Pancreas (tissue), 10 donors: ENCODE results near the gene EID3. TPM values are rescaled to one million over a fixed set of nuclear protein-coding genes. Genes with fewer than 3 reads are reported as not detected.

ENCODE experiments used
- ATAC-seq, 4 donors: fragments of 200-7000 bp; cut with Tn5 transposase; one replicate each; pipeline versions ENCODE4 v1.8.0 to v1.9.1; 2020; ENCODE audit warnings: mild to moderate bottlenecking in 4 of 4, moderate library complexity in 4 of 4
- DNase-seq, 6 donors: peaks; one replicate each; pipeline ENCODE4 v3.0.0-alpha.2; 2020
- FAIRE-seq: peaks from 2 replicates; lab custom pipeline; 2012; peaks lifted over from hg19 to GRCh38; lab: Jason Lieb, UNC
- H3K27ac ChIP-seq, 4 donors: fragments of 200-600 bp; sonication (generic); 1 replicate in 3 of 4; 2 replicates in 1 of 4; pipeline versions ENCODE4 v1.5.0 to v1.8.0; 2020
- H3K27me3 ChIP-seq, 4 donors: fragments of 200-600 bp; one replicate each; pipeline ENCODE4 v1.8.0; 2021
- H3K36me3 ChIP-seq, 3 donors: fragments of 200-600 bp; sonication (generic) in 1 of 3; one replicate each; pipeline versions ENCODE4 v1.5.0 to v1.8.0; 2020 to 2021
- H3K4me1 ChIP-seq, 3 donors: fragments of 200-600 bp; one replicate each; pipeline ENCODE4 v1.8.0; 2021
- H3K4me3 ChIP-seq, 4 donors: fragments of 200-600 bp; sonication (generic) in 2 of 4; one replicate each; pipeline versions ENCODE4 v1.5.0 to v1.8.0; 2020 to 2021
- H3K9me3 ChIP-seq, 4 donors: fragments of 200-600 bp; one replicate each; pipeline ENCODE4 v1.8.0; 2021
- WGBS, 2 donors: extraction: QIAGEN DNeasy Blood & Tissue Kit; methylation state at CpG; one replicate each; pipeline ENCODE4 v1.1.7; 2013; 5-methylcytosine and 5-hydroxymethylcytosine counted together
- intact Hi-C, 3 donors: fragments of 100-400 bp; cut with DNase I; formaldehyde crosslinking; loops; one replicate each; pipeline versions ENCODE4 v1.11.1 to v1.14.2; 2022
- polyA plus RNA-seq, 2 donors: library from polyadenylated mRNA; stranded (reverse); fragments of 200-250 nt; gene quantifications; one replicate each; pipeline ENCODE4 v1.2.3, GENCODE V29; 2013
- total RNA-seq, 6 donors: library from RNA; stranded (reverse); fragmentation: NEBNext Ultra II Directional in 4 of 6; extraction: Animal tissue kit (Norgen Biotek cat#: 25700) in 4 of 6; gene quantifications; one replicate each; pipeline versions ENCODE4 v1.2.1 to v1.2.4, GENCODE V29; 2021 to 2023
- TF ChIP-seq, protein P1 (sequence below), 4 donors: fragments of 200-600 bp; sonication (generic) in 3 of 4; IDR thresholded peaks; one replicate each; pipeline versions ENCODE4 v1.5.0 to v1.8.0; 2021; ENCODE audit warnings: antibody characterized with exemption in 4 of 4
- donor health status: healthy with polysubstance abuse.
- donor health status: DM: no; HTN: no; CAD: no; lungs with moderate emphysema.
- donor health status: DM: no; HTN: no; CAD: no.
- donor health status: control.
- donor health status: control.
- donor health status: Bipolar disorder and iron deficiency.
- donor health status: DM: yes; HTN: yes; CAD: no.
- donor health status: DM: no; HTN: no; CAD: no.
- donor health status: DM: no; HTN: no; CAD: no.
- donor health status: DM: yes; HTN: yes; CAD: no.

Gene EID3
- total RNA-seq: 1 to 10 TPM in 5 of 6 donors, under 1 TPM in 1; 0.98 to 1.6 (median 1.2) TPM
- polyA plus RNA-seq: 1 to 10 TPM; 1.2 to 2.4 TPM

- H3K27ac ChIP-seq: peak within 1 kb of the TSS; percentile 17 to 44 (median 24)
- no peak for FAIRE-seq
- H3K36me3 ChIP-seq: no peaks in the 10 kb centered on the region
- WGBS, 2 donors: 2 to 4% methylated on average over 63 of the region's 63 CpGs
- TF ChIP-seq, protein P1, sequence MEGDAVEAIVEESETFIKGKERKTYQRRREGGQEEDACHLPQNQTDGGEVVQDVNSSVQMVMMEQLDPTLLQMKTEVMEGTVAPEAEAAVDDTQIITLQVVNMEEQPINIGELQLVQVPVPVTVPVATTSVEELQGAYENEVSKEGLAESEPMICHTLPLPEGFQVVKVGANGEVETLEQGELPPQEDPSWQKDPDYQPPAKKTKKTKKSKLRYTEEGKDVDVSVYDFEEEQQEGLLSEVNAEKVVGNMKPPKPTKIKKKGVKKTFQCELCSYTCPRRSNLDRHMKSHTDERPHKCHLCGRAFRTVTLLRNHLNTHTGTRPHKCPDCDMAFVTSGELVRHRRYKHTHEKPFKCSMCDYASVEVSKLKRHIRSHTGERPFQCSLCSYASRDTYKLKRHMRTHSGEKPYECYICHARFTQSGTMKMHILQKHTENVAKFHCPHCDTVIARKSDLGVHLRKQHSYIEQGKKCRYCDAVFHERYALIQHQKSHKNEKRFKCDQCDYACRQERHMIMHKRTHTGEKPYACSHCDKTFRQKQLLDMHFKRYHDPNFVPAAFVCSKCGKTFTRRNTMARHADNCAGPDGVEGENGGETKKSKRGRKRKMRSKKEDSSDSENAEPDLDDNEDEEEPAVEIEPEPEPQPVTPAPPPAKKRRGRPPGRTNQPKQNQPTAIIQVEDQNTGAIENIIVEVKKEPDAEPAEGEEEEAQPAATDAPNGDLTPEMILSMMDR (IDR thresholded peaks at IDR 0.05): no peak
- ATAC-seq: peak; percentile 100
- H3K4me3 ChIP-seq: peak within 1 kb of the TSS; percentile 21 to 60 (median 38)
- no peaks in the 10 kb centered on the region for H3K9me3 ChIP-seq
- peak; percentile 83 to 97 (median 89) for DNase-seq
- H3K4me1 ChIP-seq: peaks cover 0 to 8% (median 0%) of the 10 kb centered on the region in 3 donors
- intact Hi-C loops: no loop called here
- no peaks in the 10 kb centered on the region for H3K27me3 ChIP-seq
Measured at GRCh38 chr12:104303538-104304151, at the start of gene EID3. Gene EID3, plus strand, starts transcription at chr12:104303739. Its CDS starts 196 bp downstream, at chr12:104303935.

GRCh38 chr12:104257913-104258472, 45.5 kb upstream of the EID3 start:
- Histone ChIP-seq H3K4me3 (no peak overlapping the region), H3K27ac (no peak overlapping the region), H3K9me3 (no peaks in the 10 kb centered on the region), H3K27me3 (no peaks in the 10 kb centered on the region), H3K36me3 (no peaks in the 10 kb centered on the region), H3K4me1 (no peaks in the 10 kb centered on the region)
- ATAC-seq (no peak), FAIRE-seq (no peak), DNase-seq (no peak)
- TF ChIP-seq, protein P1 (IDR thresholded peaks at IDR 0.05): no peak
- intact Hi-C loops: no loop called here

- intact Hi-C loops: no loop called here
- no peaks in the 10 kb centered on the region for H3K36me3 ChIP-seq
- H3K27ac ChIP-seq: no peak overlapping the region
- H3K4me3 ChIP-seq: no peak overlapping the region
- TF ChIP-seq, protein P1 (IDR thresholded peaks at IDR 0.05): no peak
- H3K27me3 ChIP-seq: no peaks in the 10 kb centered on the region
- no peaks in the 10 kb centered on the region for H3K4me1 ChIP-seq
- H3K9me3 ChIP-seq: no peaks in the 10 kb centered on the region
- DNase-seq: no peak
- no peak for FAIRE-seq
- ATAC-seq: no peak
- WGBS, 2 donors: 93% methylated on average over 2 of the region's 2 CpGs
Measured at GRCh38 chr12:104258476-104259067, 45.0 kb upstream of the EID3 start.

DNA sequence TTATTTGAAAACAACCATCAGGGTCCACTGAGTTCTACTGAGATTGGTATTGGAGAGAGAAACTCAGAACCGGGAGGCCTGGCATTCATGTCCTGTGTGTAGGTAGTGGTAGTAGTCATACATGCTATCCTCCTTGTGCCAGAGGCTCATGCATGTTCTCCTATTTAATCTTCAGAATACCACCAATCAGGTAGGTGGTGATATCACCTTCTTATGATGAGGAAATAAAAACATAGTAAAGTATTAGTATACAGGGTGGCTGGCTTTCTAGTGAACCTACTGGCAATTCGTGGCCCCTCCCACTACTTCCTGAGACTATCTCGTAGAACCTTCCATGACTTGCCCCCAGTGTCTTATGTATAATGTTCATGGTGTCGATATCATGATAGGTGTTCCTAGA, 40.5 kb upstream of the EID3 start:
- Histone ChIP-seq H3K9me3 (no peaks in the 10 kb centered on the region), H3K27me3 (no peaks in the 10 kb centered on the region), H3K4me1 (no peaks in the 10 kb centered on the region), H3K36me3 (no peaks in the 10 kb centered on the region), H3K27ac (no peak overlapping the region), H3K4me3 (no peak overlapping the region)
- intact Hi-C loops: no loop called here
- ATAC-seq (no peak), FAIRE-seq (no peak), DNase-seq (no peak)
- TF ChIP-seq, protein P1 (IDR thresholded peaks at IDR 0.05): no peak
- WGBS, 2 donors: 70 to 80% methylated on average over 4 of the region's 4 CpGs
